ENCODE data around the gene PTPRZ1. TPM values are rescaled to one million over a fixed set of nuclear protein-coding genes. Genes with fewer than 3 reads are reported as not detected.

Gene PTPRZ1
- total RNA-seq, 1 experiment from 2014 or later: 0.37 TPM

DNA sequence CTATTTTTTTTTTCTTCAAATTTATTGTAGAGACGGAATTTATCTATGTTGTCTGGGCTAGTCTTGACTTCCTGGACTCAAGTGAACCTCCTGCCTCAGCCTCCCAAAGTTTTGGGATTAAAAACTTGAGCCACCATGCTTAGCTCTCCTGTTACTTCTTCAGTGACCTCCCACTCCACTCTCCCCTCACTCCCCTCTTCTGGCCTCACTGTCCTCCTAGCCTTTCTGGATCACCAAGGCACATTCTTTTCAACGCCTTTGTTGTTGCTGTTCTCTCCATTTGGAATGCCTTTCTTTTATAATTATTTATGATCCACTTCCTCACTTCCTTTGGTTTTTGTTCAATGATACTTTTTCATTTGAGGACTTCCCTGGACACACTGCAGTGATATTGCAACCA, 17.9 kb downstream of the PTPRZ1 start:
- H3K27ac ChIP-seq: no peak overlapping the region
- no peaks in the 10 kb centered on the region for H3F3A ChIP-seq (ENCODE audit: insufficient read depth, low read depth)
- H3K9me3 ChIP-seq (ENCODE audit: insufficient read depth, low read depth): no peaks in the 10 kb centered on the region
- H3K4me3 ChIP-seq: no peak overlapping the region
- H3K4me2 ChIP-seq: no peak overlapping the region
- no peaks in the 10 kb centered on the region for H4K20me1 ChIP-seq (ENCODE audit: insufficient read depth)
- no peaks in the 10 kb centered on the region for H3K79me2 ChIP-seq (ENCODE audit: low read depth)
- intact Hi-C loops (cut with micrococcal nuclease; ENCODE audit: unreplicated experiment): no loop called here
- DNase-seq: no peak
- no peak overlapping the region for H2AFZ ChIP-seq
- H3K27me3 ChIP-seq (ENCODE audit: insufficient read depth, low read depth): no peaks in the 10 kb centered on the region
- no peaks in the 10 kb centered on the region for H3K9me2 ChIP-seq (ENCODE audit: insufficient read depth)
- POLR2A ChIA-PET (ENCODE audit: unreplicated experiment): no interaction called here
- TF ChIP-seq CTCF (conservative IDR thresholded peaks at IDR 0.05) (no peak), EZH2 (IDR thresholded peaks at IDR 0.05; ENCODE audit: low read depth) (no peak)
- no peaks in the 10 kb centered on the region for H3K4me1 ChIP-seq (replicated peaks; ENCODE audit: insufficient read depth)
- CTCF ChIA-PET: no interaction called here
- no TSS peak for BruUV-seq (replicated peaks)
- no peaks in the 10 kb centered on the region for H3K36me3 ChIP-seq (ENCODE audit: low read depth)

DNA sequence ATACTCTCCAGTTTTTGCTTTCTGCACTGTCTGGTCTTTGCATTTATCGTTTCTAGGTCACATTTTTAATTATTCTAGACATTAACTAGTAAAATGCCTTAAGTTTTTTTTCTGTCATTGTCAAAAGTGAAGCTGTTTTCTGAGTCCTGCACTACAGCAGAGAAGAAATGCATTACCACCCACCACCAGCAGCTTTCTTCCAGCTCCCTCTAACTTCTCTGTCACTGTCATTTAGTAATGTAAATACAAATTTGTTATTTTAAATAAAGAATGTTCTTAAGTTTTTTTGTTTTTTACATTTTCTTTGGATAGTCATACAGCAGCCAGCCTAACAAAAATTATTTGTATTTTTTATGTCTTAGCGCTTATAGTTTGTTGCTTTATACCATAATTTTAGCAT, 18.8 kb downstream of the PTPRZ1 start:
- Histone ChIP-seq H3K9me3 (ENCODE audit: insufficient read depth, low read depth) (no peaks in the 10 kb centered on the region), H3K4me2 (no peak overlapping the region), H3K27me3 (ENCODE audit: insufficient read depth, low read depth) (no peaks in the 10 kb centered on the region), H4K20me1 (ENCODE audit: insufficient read depth) (no peaks in the 10 kb centered on the region), H3K4me3 (no peak overlapping the region), H3K9me2 (ENCODE audit: insufficient read depth) (no peaks in the 10 kb centered on the region), H3K4me1 (replicated peaks; ENCODE audit: insufficient read depth) (no peaks in the 10 kb centered on the region), H3K79me2 (ENCODE audit: low read depth) (no peaks in the 10 kb centered on the region), H2AFZ (no peak overlapping the region), H3K36me3 (ENCODE audit: low read depth) (no peaks in the 10 kb centered on the region), H3F3A (ENCODE audit: insufficient read depth, low read depth) (no peaks in the 10 kb centered on the region), H3K27ac (no peak overlapping the region)
- ChIA-PET POLR2A (ENCODE audit: unreplicated experiment) (interaction anchor here (0.6 kb wide), 1 partner anchor 74 kb away, joined by 5 read pairs; no protein-coding TSS in a partner anchor), CTCF (no interaction called here)
- TF ChIP-seq CTCF (conservative IDR thresholded peaks at IDR 0.05): no peak
- TF ChIP-seq EZH2 (IDR thresholded peaks at IDR 0.05; ENCODE audit: low read depth): no peak
- intact Hi-C loops (cut with micrococcal nuclease; ENCODE audit: unreplicated experiment): no loop called here
- BruUV-seq (replicated peaks): no TSS peak
- no peak for DNase-seq

DNA sequence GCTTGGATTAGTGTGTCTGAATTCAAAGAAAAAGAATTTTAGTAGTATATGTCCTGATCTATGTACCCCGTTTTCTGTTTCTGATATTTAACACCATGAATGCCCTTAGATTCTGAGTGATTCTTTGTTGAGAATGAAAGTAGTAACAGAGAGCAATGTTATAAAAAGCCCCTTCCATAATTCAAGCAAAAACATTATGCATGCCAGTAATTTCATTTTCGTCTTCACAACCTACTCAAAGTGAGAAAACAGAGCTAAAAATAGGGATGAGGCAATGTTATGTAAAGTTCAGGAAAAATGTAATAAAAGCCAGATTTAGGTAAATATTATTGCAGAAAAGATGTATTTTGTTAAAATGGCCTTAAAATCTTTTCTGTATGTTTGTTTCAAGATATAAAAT, 28.1 kb downstream of the PTPRZ1 start:
- ChIA-PET POLR2A (ENCODE audit: unreplicated experiment) (no interaction called here), CTCF (no interaction called here)
- TF ChIP-seq CTCF (conservative IDR thresholded peaks at IDR 0.05) (no peak), EZH2 (IDR thresholded peaks at IDR 0.05; ENCODE audit: low read depth) (no peak)
- no TSS peak for BruUV-seq (replicated peaks)
- DNase-seq: no peak
- H3K4me2 ChIP-seq: no peak overlapping the region
- H3K27ac ChIP-seq: no peak overlapping the region
- H2AFZ ChIP-seq: 0 out of 2 replicates have a peak overlapping the region, but pooled peaks have one; percentile 42
- no peak overlapping the region for H3K4me3 ChIP-seq
- no peaks in the 10 kb centered on the region for H3F3A ChIP-seq (ENCODE audit: insufficient read depth, low read depth)
- no peaks in the 10 kb centered on the region for H3K27me3 ChIP-seq (ENCODE audit: insufficient read depth, low read depth)
- H3K36me3 ChIP-seq (ENCODE audit: low read depth): no peaks in the 10 kb centered on the region
- H3K9me2 ChIP-seq (ENCODE audit: insufficient read depth): no peaks in the 10 kb centered on the region
- no peaks in the 10 kb centered on the region for H3K9me3 ChIP-seq (ENCODE audit: insufficient read depth, low read depth)
- no peaks in the 10 kb centered on the region for H3K79me2 ChIP-seq (ENCODE audit: low read depth)
- H4K20me1 ChIP-seq (ENCODE audit: insufficient read depth): no peaks in the 10 kb centered on the region
- no peaks in the 10 kb centered on the region for H3K4me1 ChIP-seq (replicated peaks; ENCODE audit: insufficient read depth)
- intact Hi-C loops (cut with micrococcal nuclease; ENCODE audit: unreplicated experiment): no loop called here
